Hypothalamus (tissue), 51 donors: Measurements from ENCODE around the gene H2BW1.
"Not testable (repeated sequence)": the region's sequence is repeated elsewhere in the genome, so short reads cannot be mapped to it uniquely, and the experiment has no call there.

Source experiments
- DNase-seq, 51 donors: peaks; one replicate each; lab custom pipeline; 2025; lab: John Stamatoyannopoulos, UW

Gene H2BW1

GRCh38 chrX:104013606-104014005 lies at the start of gene H2BW1:
Gene H2BW1 (minus strand): TSS chrX:104013708. CDS start chrX:104013576, 132 bp downstream.
- DNase-seq: no peak

GRCh38 chrX:104062636-104063035 lies 49.1 kb upstream of the H2BW1 start:
- DNase-seq: not testable (repeated sequence)

DNA sequence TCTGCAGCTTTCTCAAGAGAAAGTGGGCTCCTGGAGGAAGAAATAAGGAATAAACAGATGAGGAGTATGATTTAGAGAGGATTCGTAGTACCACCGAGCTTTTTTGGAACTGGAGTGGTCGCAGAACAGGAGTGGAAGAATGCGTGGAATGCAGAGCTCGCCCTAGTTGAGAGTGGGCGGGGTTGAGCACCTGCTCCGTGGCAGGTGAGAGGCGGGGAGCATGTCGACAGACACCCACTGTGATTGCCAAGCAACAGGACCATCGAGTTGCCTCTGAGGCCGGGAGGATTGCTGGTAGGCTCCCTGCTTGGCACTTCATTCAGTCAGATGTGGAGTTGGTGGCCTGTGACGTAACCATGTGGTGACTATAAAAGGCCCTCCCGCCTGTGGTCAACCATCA lies 41.4 kb upstream of the H2BW1 start:
- not testable (repeated sequence) for DNase-seq

GRCh38 chrX:104047171-104047570 lies 33.7 kb upstream of the H2BW1 start:
- no peak for DNase-seq

- no peak for DNase-seq
Measured at GRCh38 chrX:104045642-104046041, 32.1 kb upstream of the H2BW1 start.

- DNase-seq: no peak
Measured at GRCh38 chrX:104041003-104041402, 27.5 kb upstream of the H2BW1 start.

DNA sequence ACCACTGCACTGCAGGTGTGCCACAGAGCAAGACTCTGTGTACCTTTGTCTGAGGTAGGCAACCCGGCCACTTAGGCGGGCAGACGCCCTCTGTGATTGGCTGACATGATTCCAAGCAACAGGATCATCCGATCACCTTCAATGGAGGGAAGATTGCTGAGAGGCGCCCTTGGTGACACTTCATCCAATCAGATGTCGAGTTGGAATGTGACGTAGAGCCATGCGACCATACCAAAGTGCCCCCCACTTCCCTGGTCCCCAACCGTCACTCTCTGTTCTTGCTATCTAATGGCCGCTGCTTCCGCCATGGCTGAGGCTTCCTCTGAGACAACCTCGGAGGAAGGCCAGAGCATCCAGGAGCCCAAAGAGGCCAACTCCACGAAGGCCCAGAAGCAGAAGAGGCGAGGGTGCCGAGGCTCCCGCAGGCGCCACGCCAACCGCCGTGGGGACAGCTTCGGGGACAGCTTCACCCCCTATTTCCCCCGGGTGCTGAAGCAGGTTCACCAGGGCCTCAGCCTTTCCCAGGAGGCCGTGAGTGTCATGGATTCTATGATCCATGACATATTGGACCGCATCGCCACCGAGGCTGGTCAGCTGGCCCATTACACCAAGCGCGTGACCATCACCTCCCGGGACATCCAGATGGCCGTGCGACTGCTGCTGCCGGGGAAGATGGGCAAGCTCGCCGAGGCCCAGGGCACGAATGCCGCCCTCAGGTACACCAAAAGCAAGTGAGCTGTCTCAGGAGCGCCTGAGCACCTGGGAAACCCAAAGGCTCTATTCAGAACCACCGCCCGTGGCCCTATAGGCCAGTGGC lies 26.4 kb upstream of the H2BW1 start, which contains the start of gene H2BW2:
TSS of gene H2BW2 (plus strand) at position 268 of the 817 bp plus-strand sequence. CDS start at position 307, 39 bp downstream.
- DNase-seq: no peak

DNA sequence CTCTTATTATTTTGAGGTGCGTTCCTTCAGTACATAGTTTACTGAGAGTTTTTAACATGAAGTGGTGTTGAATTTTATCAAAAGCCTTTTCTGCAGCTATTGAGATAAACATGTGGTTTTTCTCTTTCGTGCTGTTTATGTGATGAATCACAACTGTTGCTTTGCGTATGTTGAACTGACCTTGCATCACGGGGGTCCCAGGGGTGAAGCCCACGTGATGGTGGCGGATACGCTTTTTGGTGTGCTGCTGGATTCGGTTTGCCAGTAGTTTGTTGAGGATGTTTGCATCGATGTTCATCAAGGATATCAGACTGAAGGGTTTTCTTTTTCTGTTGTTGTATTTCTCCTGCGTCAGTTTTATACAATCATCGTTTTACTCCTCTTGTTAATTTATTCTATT lies 4.6 kb upstream of the H2BW1 start:
- no peak for DNase-seq

DNA sequence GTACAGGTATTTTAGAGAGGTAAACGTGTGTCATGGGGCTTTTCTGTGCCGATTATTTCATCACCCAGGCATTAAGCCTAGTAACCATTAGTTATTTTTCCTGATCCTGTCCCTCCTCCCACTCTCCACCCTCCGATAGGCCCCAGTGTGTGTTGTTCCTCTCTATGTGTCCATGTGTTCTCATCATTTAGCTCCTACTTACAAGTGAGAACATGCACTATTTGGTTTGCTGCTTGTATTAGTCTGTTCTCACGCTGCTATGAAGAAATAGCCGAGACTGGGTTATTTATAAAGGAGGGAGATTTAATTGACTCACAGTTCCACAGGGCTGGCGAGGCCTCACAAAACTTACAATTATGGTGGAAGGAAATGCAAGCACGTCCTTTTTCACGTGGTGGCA lies 2.1 kb upstream of the H2BW1 start:
- not testable (repeated sequence) for DNase-seq

GRCh38 chrX:104013158-104013557 lies 350 bp downstream of the H2BW1 start:
- DNase-seq: no peak

DNA sequence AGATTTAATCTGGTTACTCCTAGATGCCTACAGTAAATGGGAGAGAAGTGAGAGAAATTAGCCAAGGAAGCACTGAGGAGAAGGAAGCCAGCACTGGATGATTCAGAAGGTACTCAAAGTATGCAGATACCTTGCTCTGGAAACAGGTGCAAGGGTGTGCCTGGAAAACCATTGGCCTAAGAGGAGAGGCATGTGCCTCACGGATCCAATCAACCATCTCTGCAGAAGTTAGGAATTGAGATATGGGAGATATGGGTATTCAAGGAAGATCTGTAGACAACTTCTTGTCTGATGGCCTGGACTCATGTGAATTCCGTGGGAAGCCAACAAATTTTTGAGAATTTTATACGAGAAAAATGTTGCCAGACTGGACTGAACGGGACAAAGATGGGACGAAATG lies 4.7 kb downstream of the H2BW1 start:
- no peak for DNase-seq

- DNase-seq: no peak
Measured at GRCh38 chrX:103999234-103999633, 14.3 kb downstream of the H2BW1 start.

DNA sequence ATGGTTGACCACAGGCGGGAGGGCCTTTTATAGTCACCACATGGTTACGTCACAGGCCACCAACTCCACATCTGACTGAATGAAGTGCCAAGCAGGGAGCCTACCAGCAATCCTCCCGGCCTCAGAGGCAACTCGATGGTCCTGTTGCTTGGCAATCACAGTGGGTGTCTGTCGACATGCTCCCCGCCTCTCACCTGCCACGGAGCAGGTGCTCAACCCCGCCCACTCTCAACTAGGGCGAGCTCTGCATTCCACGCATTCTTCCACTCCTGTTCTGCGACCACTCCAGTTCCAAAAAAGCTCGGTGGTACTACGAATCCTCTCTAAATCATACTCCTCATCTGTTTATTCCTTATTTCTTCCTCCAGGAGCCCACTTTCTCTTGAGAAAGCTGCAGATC lies 30.0 kb downstream of the H2BW1 start:
- DNase-seq: not testable (repeated sequence)

DNA sequence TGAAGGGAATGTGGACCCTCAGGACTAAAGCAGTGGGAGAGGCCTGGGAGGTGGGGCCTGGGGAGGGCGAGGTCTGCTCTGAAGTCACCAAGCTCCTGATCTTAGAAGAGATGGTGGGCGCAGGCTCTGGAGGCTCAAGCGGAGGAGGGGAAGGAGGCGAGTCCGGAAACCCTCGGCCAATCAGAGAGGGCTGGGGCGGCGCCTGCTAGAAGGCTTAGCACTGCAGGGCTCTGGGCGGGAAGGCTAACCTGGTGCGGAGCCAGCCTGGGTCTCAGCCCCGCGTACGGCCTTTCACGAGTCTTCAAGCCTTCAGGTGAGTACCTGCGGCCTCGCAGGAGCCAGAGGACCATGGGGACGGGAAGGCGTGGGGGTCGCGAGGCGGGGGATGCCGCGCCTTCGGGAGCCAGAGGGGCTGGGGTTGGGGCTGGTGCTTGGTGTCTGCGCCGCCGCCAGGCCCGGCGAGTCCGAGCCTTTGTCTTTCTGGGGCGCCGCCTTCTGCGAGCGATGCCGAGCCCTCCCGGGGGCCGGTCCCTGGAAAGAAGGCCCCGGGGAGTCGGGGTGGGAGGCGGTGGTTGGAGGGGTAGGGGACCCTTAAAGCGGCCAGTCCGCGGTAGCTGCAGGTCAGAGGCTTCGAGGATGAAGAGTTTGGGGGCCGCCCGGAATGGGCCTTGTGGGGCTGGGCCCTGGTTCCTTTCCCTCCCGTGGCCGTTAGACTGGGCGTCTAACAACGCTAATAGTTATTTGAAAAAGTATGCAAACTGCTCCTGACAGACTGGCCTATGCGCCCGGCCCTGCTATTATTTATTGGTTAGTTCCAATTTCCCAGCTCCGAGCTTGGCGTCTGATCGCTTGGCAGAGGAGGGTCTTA lies 50.9 kb downstream of the H2BW1 start, which contains the start of gene TMSB15B:
TSS of gene TMSB15B (plus strand) at position 217 of the 868 bp plus-strand sequence.
- DNase-seq: not testable (repeated sequence)
